Anterior cingulate cortex (tissue), 58 donors: ENCODE results near the gene C11orf98.
"Not testable (repeated sequence)": the region's sequence is repeated elsewhere in the genome, so short reads cannot be mapped to it uniquely, and the experiment has no call there.

Source experiments
- DNase-seq, 58 donors: peaks; one replicate each; lab custom pipeline; 2025; lab: John Stamatoyannopoulos, UW

The C11orf98 gene

GRCh38 chr11:62665075-62665598, at the start of gene C11orf98, which contains the start of gene CSKMT:
TSS of gene C11orf98 (minus strand) at chr11:62665210. CDS start at chr11:62665169, 41 bp downstream.
TSS of gene CSKMT (plus strand) at chr11:62665312. CDS start at chr11:62665880, 568 bp downstream.
- peak; percentile 59 to 97 (median 94) for DNase-seq

- no peak for DNase-seq
Measured at GRCh38 chr11:62713343-62713742, 48.3 kb upstream of the C11orf98 start.

- DNase-seq = no peak
Measured at GRCh38 chr11:62712861-62713260, 47.9 kb upstream of the C11orf98 start.

- no peak for DNase-seq
Measured at GRCh38 chr11:62712276-62712812, 47.3 kb upstream of the C11orf98 start.

GRCh38 chr11:62710001-62710345, 45.0 kb upstream of the C11orf98 start:
- peak in 3 of 58 donors; percentile 34 to 74 (median 57) for DNase-seq

GRCh38 chr11:62709247-62710000, 44.4 kb upstream of the C11orf98 start:
- DNase-seq = peak; percentile 71 to 98 (median 94)

- DNase-seq = peak in 8 of 58 donors; percentile 37 to 54 (median 50)
Measured at GRCh38 chr11:62708793-62709192, 43.8 kb upstream of the C11orf98 start.

GRCh38 chr11:62708392-62708791, 43.4 kb upstream of the C11orf98 start:
- DNase-seq = peak in 7 of 58 donors; percentile 7 to 45 (median 22)

GRCh38 chr11:62707277-62707861, 42.4 kb upstream of the C11orf98 start, which contains the start of the genes BSCL2 and GNG3:
TSS of gene BSCL2 (minus strand) at chr11:62707424. CDS start at chr11:62707195, 229 bp downstream.
TSS of gene GNG3 (plus strand) at chr11:62707676. CDS start at chr11:62708296, 620 bp downstream.
- DNase-seq = peak; percentile 26 to 97 (median 84)

GRCh38 chr11:62706850-62707247, 41.8 kb upstream of the C11orf98 start:
- peak in 1 of 58 donors; percentile 35 for DNase-seq

GRCh38 chr11:62705880-62706849, 41.2 kb upstream of the C11orf98 start:
- peak; percentile 51 to 98 (median 92) for DNase-seq

GRCh38 chr11:62705413-62705812, 40.4 kb upstream of the C11orf98 start:
- no peak for DNase-seq

- DNase-seq = not testable (repeated sequence)
Measured at GRCh38 chr11:62703921-62704320, 38.9 kb upstream of the C11orf98 start.

GRCh38 chr11:62702246-62702645, 37.2 kb upstream of the C11orf98 start:
- no peak for DNase-seq

GRCh38 chr11:62694455-62695167, 29.6 kb upstream of the C11orf98 start:
- peak in 45 of 58 donors; percentile 11 to 71 (median 40) for DNase-seq

GRCh38 chr11:62693624-62694023, 28.6 kb upstream of the C11orf98 start:
- not testable (repeated sequence) for DNase-seq

- DNase-seq = peak in 23 of 58 donors; percentile 11 to 79 (median 29)
Measured at GRCh38 chr11:62689421-62690183, 24.6 kb upstream of the C11orf98 start, which contains the start of gene LRRN4CL. TSS of gene LRRN4CL (minus strand) at chr11:62689530. CDS start at chr11:62688508, 1,022 bp downstream.

GRCh38 chr11:62688491-62688890, 23.5 kb upstream of the C11orf98 start:
- no peak for DNase-seq
